ENCODE measurements around the gene MAPK9.

Gene MAPK9

DNA sequence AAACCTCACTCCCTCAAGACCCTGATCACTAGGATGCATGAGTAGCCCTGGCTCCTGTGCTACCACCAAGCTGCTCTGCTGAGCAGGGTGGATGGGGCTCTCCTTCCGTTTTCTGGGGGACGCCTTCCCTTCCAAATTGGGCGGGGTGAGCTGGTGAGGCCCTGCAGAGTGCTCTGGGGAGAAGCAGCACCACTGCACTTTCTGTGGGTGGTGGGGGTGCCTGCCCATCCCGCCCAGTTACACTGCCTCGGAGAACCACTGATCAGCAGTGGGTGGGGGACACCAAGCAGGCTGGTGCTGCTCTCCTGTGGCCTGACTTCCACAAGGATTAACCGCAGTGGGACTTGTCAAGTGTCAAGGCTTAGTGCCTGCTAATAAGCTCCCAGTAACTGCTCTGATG lies 42.3 kb upstream of the MAPK9 start:
- Histone ChIP-seq H3K23ac (ENCODE audit: low read length) (no peak overlapping the region), H3K27me3 (ENCODE audit: insufficient read depth, low read length) (no peaks in the 10 kb centered on the region), H3K14ac (ENCODE audit: low read length) (no peak overlapping the region), H4K91ac (ENCODE audit: low read depth, low read length) (no peak overlapping the region), H2AK5ac (ENCODE audit: low read length) (no peak overlapping the region), H3K18ac (ENCODE audit: low read length) (no peak overlapping the region), H2BK5ac (ENCODE audit: low read depth, low read length, poor library complexity) (no peak overlapping the region), H3K4ac (ENCODE audit: low read depth, low read length) (no peak overlapping the region), H3K4me1 (ENCODE audit: control insufficient read depth in 1 of 2, insufficient read depth in 2 of 2, low read length in 2 of 2) (peaks cover 9% of the 10 kb centered on the region in 2 experiments), H3K27ac (ENCODE audit: low read depth, low read length) (no peak overlapping the region), H4K8ac (ENCODE audit: low read depth, low read length) (no peak overlapping the region), H2AFZ (ENCODE audit: insufficient read depth, low read length, poor library complexity) (no peak overlapping the region), H3K9ac (ENCODE audit: low read length) (no peak overlapping the region), H2BK120ac (ENCODE audit: insufficient read depth, low read length, poor library complexity) (no peak overlapping the region), H3K79me2 (ENCODE audit: control insufficient read depth, insufficient read depth, low read length, poor library complexity) (no peaks in the 10 kb centered on the region), H3K79me1 (ENCODE audit: low read length) (peaks cover 3% of the 10 kb centered on the region), H2BK12ac (ENCODE audit: low read length) (no peak overlapping the region), H4K12ac (ENCODE audit: low read depth, low read length) (no peak overlapping the region), H3K9me3 (ENCODE audit: insufficient read depth, low read depth, low read length) (no peaks in the 10 kb centered on the region), H3K36me3 (ENCODE audit: control insufficient read depth in 1 of 2, insufficient read depth in 2 of 2, low read length in 2 of 2) (no peaks in the 10 kb centered on the region), H3K4me3 (ENCODE audit: low read depth, low read length) (no peak overlapping the region), H3K4me2 (ENCODE audit: low read length) (no peak overlapping the region)
- no CpG with 5 or more reads among the region's 6 CpGs for WGBS (ENCODE audit: extremely low coverage, insufficient coverage, insufficient read length)
- DNase-seq: no peak

DNA sequence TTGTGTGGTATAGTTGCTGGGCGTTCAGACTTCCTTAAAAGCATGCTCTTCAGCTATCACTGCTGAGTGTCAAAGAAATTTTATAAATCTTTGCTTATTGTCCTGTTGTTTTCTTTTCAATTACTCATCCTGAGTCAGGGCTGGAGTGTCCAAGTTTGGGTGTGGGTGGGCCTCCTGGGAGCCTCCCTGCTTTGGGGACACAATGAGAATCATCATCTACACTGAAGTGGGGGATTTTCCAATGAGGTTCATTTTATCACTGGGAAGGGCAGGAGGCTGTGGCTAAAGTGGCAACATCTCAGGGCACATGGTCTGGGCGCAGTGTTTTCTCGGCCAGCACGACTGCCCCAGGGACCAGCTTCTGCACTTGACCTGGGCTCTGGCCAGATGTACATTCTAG lies 41.8 kb upstream of the MAPK9 start:
- WGBS (ENCODE audit: extremely low coverage, insufficient coverage, insufficient read length): no CpG with 5 or more reads among the region's 4 CpGs
- Histone ChIP-seq H3K9ac (ENCODE audit: low read length) (no peak overlapping the region), H3K4ac (ENCODE audit: low read depth, low read length) (no peak overlapping the region), H3K9me3 (ENCODE audit: insufficient read depth, low read depth, low read length) (no peaks in the 10 kb centered on the region), H2BK5ac (ENCODE audit: low read depth, low read length, poor library complexity) (no peak overlapping the region), H4K91ac (ENCODE audit: low read depth, low read length) (no peak overlapping the region), H4K8ac (ENCODE audit: low read depth, low read length) (no peak overlapping the region), H2BK120ac (ENCODE audit: insufficient read depth, low read length, poor library complexity) (no peak overlapping the region), H3K23ac (ENCODE audit: low read length) (no peak overlapping the region), H3K4me3 (ENCODE audit: low read depth, low read length) (no peak overlapping the region), H3K79me2 (ENCODE audit: control insufficient read depth, insufficient read depth, low read length, poor library complexity) (no peaks in the 10 kb centered on the region), H3K14ac (ENCODE audit: low read length) (no peak overlapping the region), H3K79me1 (ENCODE audit: low read length) (peaks cover 3% of the 10 kb centered on the region), H4K12ac (ENCODE audit: low read depth, low read length) (no peak overlapping the region), H2AK5ac (ENCODE audit: low read length) (no peak overlapping the region), H2AFZ (ENCODE audit: insufficient read depth, low read length, poor library complexity) (no peak overlapping the region), H2BK12ac (ENCODE audit: low read length) (no peak overlapping the region), H3K36me3 (ENCODE audit: control insufficient read depth in 1 of 2, insufficient read depth in 2 of 2, low read length in 2 of 2) (no peaks in the 10 kb centered on the region), H3K18ac (ENCODE audit: low read length) (no peak overlapping the region), H3K27me3 (ENCODE audit: insufficient read depth, low read length) (no peaks in the 10 kb centered on the region), H3K4me2 (ENCODE audit: low read length) (no peak overlapping the region), H3K4me1 (ENCODE audit: control insufficient read depth in 1 of 2, insufficient read depth in 2 of 2, low read length in 2 of 2) (peaks cover 9% of the 10 kb centered on the region in 2 experiments), H3K27ac (ENCODE audit: low read depth, low read length) (no peak overlapping the region)
- DNase-seq: no peak

DNA sequence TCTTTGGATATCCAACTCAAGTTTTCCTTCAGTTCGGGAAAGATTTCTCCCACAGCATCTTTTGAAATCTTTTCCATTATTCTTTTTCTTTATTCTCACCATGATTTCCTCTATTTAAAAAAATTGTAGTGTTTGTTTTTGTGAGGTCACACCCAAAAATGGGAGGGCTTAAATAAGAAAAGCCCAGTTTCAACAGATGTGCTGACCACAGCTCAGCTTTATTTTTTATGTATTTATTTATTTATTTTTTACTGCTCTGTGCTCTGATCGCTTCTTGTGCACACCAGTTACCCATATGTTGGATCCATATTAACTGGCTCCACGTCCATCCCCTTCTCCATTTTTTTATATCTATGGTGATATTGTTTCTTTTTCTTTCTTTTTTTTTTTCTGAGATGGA lies 41.0 kb upstream of the MAPK9 start:
- Histone ChIP-seq H3K79me1 (ENCODE audit: low read length) (peaks cover 3% of the 10 kb centered on the region), H3K23ac (ENCODE audit: low read length) (no peak overlapping the region), H2BK120ac (ENCODE audit: insufficient read depth, low read length, poor library complexity) (no peak overlapping the region), H2BK5ac (ENCODE audit: low read depth, low read length, poor library complexity) (no peak overlapping the region), H3K79me2 (ENCODE audit: control insufficient read depth, insufficient read depth, low read length, poor library complexity) (no peaks in the 10 kb centered on the region), H2AFZ (ENCODE audit: insufficient read depth, low read length, poor library complexity) (no peak overlapping the region), H3K18ac (ENCODE audit: low read length) (no peak overlapping the region), H2AK5ac (ENCODE audit: low read length) (no peak overlapping the region), H3K4me1 (ENCODE audit: control insufficient read depth in 1 of 2, insufficient read depth in 2 of 2, low read length in 2 of 2) (peaks cover 9% of the 10 kb centered on the region in 2 experiments), H3K14ac (ENCODE audit: low read length) (no peak overlapping the region), H4K12ac (ENCODE audit: low read depth, low read length) (no peak overlapping the region), H3K9ac (ENCODE audit: low read length) (no peak overlapping the region), H3K27ac (ENCODE audit: low read depth, low read length) (no peak overlapping the region), H3K4ac (ENCODE audit: low read depth, low read length) (no peak overlapping the region), H2BK12ac (ENCODE audit: low read length) (no peak overlapping the region), H4K91ac (ENCODE audit: low read depth, low read length) (no peak overlapping the region), H3K4me3 (ENCODE audit: low read depth, low read length) (no peak overlapping the region), H3K4me2 (ENCODE audit: low read length) (no peak overlapping the region), H3K36me3 (ENCODE audit: control insufficient read depth in 1 of 2, insufficient read depth in 2 of 2, low read length in 2 of 2) (no peaks in the 10 kb centered on the region), H3K27me3 (ENCODE audit: insufficient read depth, low read length) (no peaks in the 10 kb centered on the region), H3K9me3 (ENCODE audit: insufficient read depth, low read depth, low read length) (no peaks in the 10 kb centered on the region), H4K8ac (ENCODE audit: low read depth, low read length) (no peak overlapping the region)
- no CpG with 5 or more reads among the region's 3 CpGs for WGBS (ENCODE audit: extremely low coverage, insufficient coverage, insufficient read length)
- no peak for DNase-seq

DNA sequence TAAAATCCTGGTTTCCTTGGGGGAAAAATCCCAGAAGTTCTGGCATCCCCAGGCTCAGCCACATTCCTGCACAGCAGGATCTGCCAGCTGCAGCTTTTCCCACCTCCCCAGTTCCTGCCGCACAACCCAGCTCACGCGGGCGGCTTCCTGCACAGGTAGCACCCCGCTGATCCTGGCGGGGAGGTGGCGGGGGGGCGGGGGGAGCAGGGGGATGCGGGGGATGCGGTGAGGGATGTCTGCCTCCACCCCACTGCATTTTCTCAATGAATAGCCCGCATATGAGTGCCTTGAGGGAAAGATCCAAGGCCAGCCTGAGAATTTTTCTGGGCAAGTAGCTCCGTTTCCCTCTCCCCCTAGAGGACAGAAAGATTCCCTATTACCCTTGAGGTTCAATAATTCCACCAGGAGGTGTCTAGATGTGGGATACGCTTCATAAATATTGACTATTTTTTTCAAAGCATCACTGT lies 40.2 kb upstream of the MAPK9 start:
- Histone ChIP-seq H3K18ac (ENCODE audit: low read length) (no peak overlapping the region), H3K79me2 (ENCODE audit: control insufficient read depth, insufficient read depth, low read length, poor library complexity) (no peaks in the 10 kb centered on the region), H3K36me3 (ENCODE audit: control insufficient read depth in 1 of 2, insufficient read depth in 2 of 2, low read length in 2 of 2) (no peaks in the 10 kb centered on the region), H2AFZ (ENCODE audit: insufficient read depth, low read length, poor library complexity) (no peak overlapping the region), H3K79me1 (ENCODE audit: low read length) (peaks cover 3% of the 10 kb centered on the region), H4K8ac (ENCODE audit: low read depth, low read length) (no peak overlapping the region), H3K14ac (ENCODE audit: low read length) (no peak overlapping the region), H3K23ac (ENCODE audit: low read length) (no peak overlapping the region), H3K4me3 (ENCODE audit: low read depth, low read length) (no peak overlapping the region), H3K27ac (ENCODE audit: low read depth, low read length) (peak overlapping the region; percentile 75), H2BK120ac (ENCODE audit: insufficient read depth, low read length, poor library complexity) (no peak overlapping the region), H3K27me3 (ENCODE audit: insufficient read depth, low read length) (no peaks in the 10 kb centered on the region), H3K4ac (ENCODE audit: low read depth, low read length) (no peak overlapping the region), H3K4me1 (ENCODE audit: control insufficient read depth in 1 of 2, insufficient read depth in 2 of 2, low read length in 2 of 2) (peaks cover 9% of the 10 kb centered on the region in 2 experiments), H4K12ac (ENCODE audit: low read depth, low read length) (no peak overlapping the region), H3K9me3 (ENCODE audit: insufficient read depth, low read depth, low read length) (no peaks in the 10 kb centered on the region), H3K4me2 (ENCODE audit: low read length) (peak overlapping the region; percentile 51), H2BK5ac (ENCODE audit: low read depth, low read length, poor library complexity) (no peak overlapping the region), H4K91ac (ENCODE audit: low read depth, low read length) (no peak overlapping the region), H3K9ac (ENCODE audit: low read length) (no peak overlapping the region), H2AK5ac (ENCODE audit: low read length) (no peak overlapping the region), H2BK12ac (ENCODE audit: low read length) (no peak overlapping the region)
- DNase-seq: peak; percentile 68 to 78
- no CpG with 5 or more reads among the region's 13 CpGs for WGBS (ENCODE audit: extremely low coverage, insufficient coverage, insufficient read length)

Data from trophoblast cell (in vitro differentiated cells and primary cell).